Chondrocyte (in vitro differentiated cells): ENCODE data around the gene STARD8. TPM values are rescaled to one million over a fixed set of nuclear protein-coding genes. Genes with fewer than 3 reads are reported as not detected.

ENCODE experiments used
- DNase-seq: peaks from one replicate; pipeline ENCODE4 v3.0.0; 2021; ENCODE audit warnings: mixed read lengths, low spot score
- H3K27ac Mint-ChIP-seq: one replicate; pipeline ENCODE4 v1.8.0; 2021; ENCODE audit warnings: mild to moderate bottlenecking, moderate library complexity, mixed read lengths; ENCODE audit not compliant: unreplicated experiment
- H3K27me3 Mint-ChIP-seq: 2 replicates; pipeline ENCODE4 v1.8.0; 2021; ENCODE audit warnings: low read depth, mixed read lengths
- H3K36me3 Mint-ChIP-seq: 2 replicates; pipeline ENCODE4 v1.8.0; 2021; ENCODE audit warnings: low read depth, mixed read lengths
- H3K4me1 Mint-ChIP-seq: 2 replicates; pipeline ENCODE4 v1.8.0; 2021; ENCODE audit warnings: low read depth, mild to moderate bottlenecking, mixed read lengths
- H3K4me3 Mint-ChIP-seq: one replicate; pipeline ENCODE4 v1.8.0; 2021; ENCODE audit warnings: mild to moderate bottlenecking, moderate library complexity, mixed read lengths; ENCODE audit not compliant: unreplicated experiment
- H3K9me3 Mint-ChIP-seq: 2 replicates; pipeline ENCODE4 v1.8.0; 2021; ENCODE audit warnings: low read depth, mixed read lengths
- total RNA-seq: library from RNA; stranded (reverse); gene quantifications from 3 replicates; pipeline ENCODE4 v1.2.1, GENCODE V29; 2021
- TF ChIP-seq, protein P1 (sequence below): fragments of 200-600 bp; sonication (generic); IDR thresholded peaks from 2 replicates; pipeline ENCODE4 v1.5.0; 2021; ENCODE audit warnings: antibody characterized with exemption, mild to moderate bottlenecking, moderate library complexity

Gene STARD8
- total RNA-seq, 1 donor from 2014 or later: 0.37 TPM

DNA sequence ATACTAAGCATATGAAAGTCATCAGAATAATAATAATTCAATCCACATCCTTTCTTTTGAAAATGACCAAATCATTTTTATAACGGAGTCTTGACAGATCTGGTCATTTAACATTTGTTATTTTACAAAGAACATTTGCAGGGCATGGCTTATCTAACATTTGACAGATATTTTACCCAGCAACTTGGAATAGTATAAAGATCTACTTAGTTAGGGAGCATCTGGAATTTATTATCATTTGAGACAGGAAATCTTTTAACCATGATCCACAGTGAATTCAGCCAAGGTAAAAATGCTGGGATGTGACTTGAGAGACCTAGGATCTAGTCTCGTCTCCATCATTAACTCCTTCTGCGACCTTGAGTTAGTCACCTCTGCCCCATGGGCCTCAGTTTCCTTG, 22.4 kb downstream of the STARD8 start:
- H3K27ac Mint-ChIP-seq: no peak overlapping the region
- peaks cover 9% of the 10 kb centered on the region for H3K4me1 Mint-ChIP-seq

DNA sequence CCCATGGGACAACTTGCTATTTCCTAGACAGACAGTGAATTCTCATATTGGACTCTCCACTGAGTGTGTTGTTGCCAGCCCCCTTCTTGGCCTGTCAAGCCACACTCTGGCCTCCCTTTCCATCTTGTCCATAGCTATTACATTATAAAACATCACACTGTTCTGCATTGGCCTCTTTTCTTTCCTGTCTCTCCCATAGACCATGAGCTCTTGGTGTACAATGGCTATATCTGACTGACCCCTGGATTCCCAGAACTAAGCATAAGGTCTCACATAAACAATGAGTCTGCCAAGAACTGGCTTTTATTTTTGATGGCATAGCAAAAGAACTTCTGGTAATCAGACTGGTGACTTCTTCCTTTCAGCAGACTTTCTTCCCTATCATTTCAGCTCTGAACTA, 23.8 kb downstream of the STARD8 start:
- H3K27ac Mint-ChIP-seq: no peak overlapping the region

More for the DNA sequence above, 22.4 kb downstream of the STARD8 start:
- Mint-ChIP-seq H3K27me3 (no peaks in the 10 kb centered on the region), H3K4me3 (no peak overlapping the region), H3K36me3 (no peaks in the 10 kb centered on the region), H3K9me3 (peaks cover 2% of the 10 kb centered on the region)
- TF ChIP-seq, protein P1, sequence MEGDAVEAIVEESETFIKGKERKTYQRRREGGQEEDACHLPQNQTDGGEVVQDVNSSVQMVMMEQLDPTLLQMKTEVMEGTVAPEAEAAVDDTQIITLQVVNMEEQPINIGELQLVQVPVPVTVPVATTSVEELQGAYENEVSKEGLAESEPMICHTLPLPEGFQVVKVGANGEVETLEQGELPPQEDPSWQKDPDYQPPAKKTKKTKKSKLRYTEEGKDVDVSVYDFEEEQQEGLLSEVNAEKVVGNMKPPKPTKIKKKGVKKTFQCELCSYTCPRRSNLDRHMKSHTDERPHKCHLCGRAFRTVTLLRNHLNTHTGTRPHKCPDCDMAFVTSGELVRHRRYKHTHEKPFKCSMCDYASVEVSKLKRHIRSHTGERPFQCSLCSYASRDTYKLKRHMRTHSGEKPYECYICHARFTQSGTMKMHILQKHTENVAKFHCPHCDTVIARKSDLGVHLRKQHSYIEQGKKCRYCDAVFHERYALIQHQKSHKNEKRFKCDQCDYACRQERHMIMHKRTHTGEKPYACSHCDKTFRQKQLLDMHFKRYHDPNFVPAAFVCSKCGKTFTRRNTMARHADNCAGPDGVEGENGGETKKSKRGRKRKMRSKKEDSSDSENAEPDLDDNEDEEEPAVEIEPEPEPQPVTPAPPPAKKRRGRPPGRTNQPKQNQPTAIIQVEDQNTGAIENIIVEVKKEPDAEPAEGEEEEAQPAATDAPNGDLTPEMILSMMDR: no peak
- DNase-seq: no peak

DNA sequence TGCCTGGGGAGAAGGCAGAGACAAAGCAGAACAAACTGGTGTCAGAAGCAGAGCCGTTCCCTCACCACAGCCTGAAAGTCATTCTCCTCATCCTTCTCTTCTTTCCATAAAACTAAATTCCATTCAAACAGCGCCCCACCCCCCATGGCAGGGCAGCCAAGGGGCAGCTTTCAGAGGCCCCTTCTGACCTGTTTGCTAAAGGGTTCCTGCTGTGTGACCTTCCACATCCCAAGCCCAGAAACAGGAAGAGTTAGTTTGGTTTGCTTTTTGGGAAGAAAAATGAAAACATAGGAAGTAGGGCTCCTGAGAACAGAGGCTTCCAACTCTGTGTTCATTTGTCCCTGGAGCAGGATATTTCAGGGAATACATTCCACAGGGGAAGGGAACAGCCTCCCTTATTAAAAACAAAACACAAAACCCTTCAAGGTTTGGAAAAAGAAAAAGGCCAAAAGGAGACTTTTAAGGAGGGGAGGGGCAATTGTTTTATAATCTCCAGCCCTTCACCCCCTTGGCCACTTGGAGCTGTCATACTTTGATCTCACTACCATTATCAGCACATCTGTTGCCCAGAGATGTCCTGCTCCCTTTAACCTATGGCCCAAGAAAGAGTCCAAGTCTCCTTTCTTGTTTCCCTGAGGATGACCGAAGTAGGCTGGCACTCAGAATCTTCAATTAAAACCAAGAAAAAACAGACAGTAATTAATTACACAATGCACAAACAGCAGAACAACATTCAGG, 25.3 kb downstream of the STARD8 start:
- DNase-seq: no peak
- Mint-ChIP-seq H3K4me1 (peaks cover 9% of the 10 kb centered on the region), H3K36me3 (no peaks in the 10 kb centered on the region), H3K27ac (no peak overlapping the region), H3K9me3 (peaks cover 2% of the 10 kb centered on the region), H3K4me3 (no peak overlapping the region), H3K27me3 (no peaks in the 10 kb centered on the region)
- TF ChIP-seq, protein P1: no peak

More for the DNA sequence above, 23.8 kb downstream of the STARD8 start:
- H3K27me3 Mint-ChIP-seq: no peaks in the 10 kb centered on the region
- no peaks in the 10 kb centered on the region for H3K36me3 Mint-ChIP-seq
- peaks cover 2% of the 10 kb centered on the region for H3K9me3 Mint-ChIP-seq
- H3K4me1 Mint-ChIP-seq: peaks cover 9% of the 10 kb centered on the region
- no peak for DNase-seq
- no peak overlapping the region for H3K4me3 Mint-ChIP-seq
- TF ChIP-seq, protein P1: no peak

DNA sequence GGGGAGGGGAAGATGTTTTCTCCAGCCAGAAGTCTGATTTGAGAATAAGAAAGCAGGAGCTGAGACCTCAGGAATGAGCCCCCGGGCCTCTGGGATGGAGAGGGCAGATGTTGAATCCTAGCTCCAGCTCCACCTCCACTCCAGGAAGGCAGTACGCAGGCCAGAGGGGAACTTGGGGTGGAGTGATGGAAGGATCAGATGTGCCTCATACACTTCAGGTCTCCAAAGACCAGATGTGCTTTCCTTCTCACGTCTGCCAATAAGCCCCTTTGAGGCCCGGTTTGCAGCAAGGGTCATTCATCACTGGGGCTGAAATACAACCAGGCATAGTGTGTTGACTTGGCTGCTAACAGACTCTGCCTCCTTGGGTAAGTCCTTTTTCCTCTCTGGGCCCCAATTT, 28.1 kb downstream of the STARD8 start:
- TF ChIP-seq, protein P1: no peak
- Mint-ChIP-seq H3K36me3 (no peaks in the 10 kb centered on the region), H3K4me3 (no peak overlapping the region), H3K27ac (no peak overlapping the region), H3K27me3 (no peaks in the 10 kb centered on the region), H3K4me1 (peaks cover 9% of the 10 kb centered on the region), H3K9me3 (no peaks in the 10 kb centered on the region)
- no peak for DNase-seq

DNA sequence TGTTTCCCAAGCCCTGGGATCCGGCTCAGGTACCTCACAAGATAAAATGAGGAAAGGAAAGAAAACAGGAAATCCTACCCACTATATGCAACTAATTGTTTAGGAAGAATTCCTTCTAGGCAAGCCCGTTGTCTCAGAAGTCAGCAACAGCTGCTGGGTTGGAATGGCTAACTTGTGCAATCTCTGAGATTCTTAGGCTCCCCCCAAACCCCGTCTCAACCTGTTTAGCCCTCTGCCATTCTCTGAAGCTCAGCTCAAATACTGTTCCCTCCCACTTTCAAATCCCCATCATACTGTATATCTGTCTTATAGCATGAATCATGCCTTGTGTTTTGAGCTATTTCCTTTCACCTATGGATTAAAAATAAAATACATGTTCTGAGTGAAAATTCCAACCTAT, 28.9 kb downstream of the STARD8 start:
- no peak overlapping the region for H3K4me3 Mint-ChIP-seq
- no peak for DNase-seq
- H3K4me1 Mint-ChIP-seq: peaks cover 9% of the 10 kb centered on the region
- no peaks in the 10 kb centered on the region for H3K27me3 Mint-ChIP-seq
- no peaks in the 10 kb centered on the region for H3K9me3 Mint-ChIP-seq
- TF ChIP-seq, protein P1: no peak
- no peak overlapping the region for H3K27ac Mint-ChIP-seq
- H3K36me3 Mint-ChIP-seq: no peaks in the 10 kb centered on the region
